K562 (cell line): ENCODE data around the gene CCDC171. TPM values are rescaled to one million over a fixed set of nuclear protein-coding genes. Genes with fewer than 3 reads are reported as not detected.

Experiments used
- KAT2B ChIP-seq: IDR thresholded peaks from one replicate; pipeline ENCODE4 v1.6.1; 2012; ENCODE audit warnings: low read depth, mild to moderate bottlenecking, control low read depth, inconsistent platforms, low read length, moderate library complexity
- KDM1A ChIP-seq, 2 experiments: fragments of 450-650 bp; IDR thresholded peaks; 2 replicates each; pipeline ENCODE4 v1.6.1; 2016; ENCODE audit warnings: mild to moderate bottlenecking in 2 of 2
- NFATC3 ChIP-seq: fragments of 450-650 bp; IDR thresholded peaks from 2 replicates; pipeline ENCODE4 v1.6.1; 2017; ENCODE audit warnings: mild to moderate bottlenecking
- RBM17 ChIP-seq: fragments of 200-400 bp; formaldehyde crosslinking; IDR thresholded peaks from 2 replicates; pipeline ENCODE4 v1.6.1; 2017; ENCODE audit warnings: low read depth, mild to moderate bottlenecking, low read length, borderline replicate concordance
- SIN3A ChIP-seq, 2 experiments: fragments of 150-350 bp in 1 of 2; IDR thresholded peaks; 2 replicates each; pipeline ENCODE4 v1.6.1; 2011 to 2016; ENCODE audit warnings: borderline replicate concordance in 2 of 2, low read depth in 2 of 2, low read length in 2 of 2, mild to moderate bottlenecking in 2 of 2, moderate library complexity in 2 of 2; ENCODE audit not compliant: control insufficient read depth in 1 of 2
- SOX6 ChIP-seq: fragments of 450-650 bp; IDR thresholded peaks from 2 replicates; pipeline ENCODE4 v1.6.1; 2014; ENCODE audit warnings: mild to moderate bottlenecking
- ZNF224 ChIP-seq: sonication (generic); formaldehyde crosslinking; IDR thresholded peaks from 2 replicates; pipeline ENCODE4 v1.8.0; 2022; ENCODE audit warnings: mild to moderate bottlenecking, missing genetic modification reagents
- ZNF347 ChIP-seq: fragments of 450-650 bp; formaldehyde crosslinking; IDR thresholded peaks from 2 replicates; pipeline ENCODE4 v1.4.0; 2020; ENCODE audit warnings: low read depth, mild to moderate bottlenecking, moderate library complexity
- ZNF778 ChIP-seq: fragments of 450-650 bp; formaldehyde crosslinking; IDR thresholded peaks from 2 replicates; pipeline ENCODE4 v1.4.0; 2020; ENCODE audit warnings: mild to moderate bottlenecking, moderate library complexity
- ZNF79 ChIP-seq: fragments of 250-450 bp; sonication (Bioruptor Pico); IDR thresholded peaks from 2 replicates; pipeline ENCODE4 v1.4.0; 2020; ENCODE audit warnings: low read depth, mild to moderate bottlenecking, moderate library complexity
- polyA plus RNA-seq, 8 experiments: library from polyadenylated mRNA; depleted of rRNA in 4 of 8; stranded (reverse) in 5 of 8; unstranded in 3 of 8; fragments of >200 nt; fragmentation: Nextera tagmentation in 2 of 8; fragmentation: Illumina TruSeq in 1 of 8; extraction: Ambion mirVana in 2 of 8; extraction: Trizol in 1 of 8; gene quantifications; 2 replicates each; pipeline versions ENCODE4 v1.2.1 to v1.2.3, GENCODE V29; 2011 to 2014; ENCODE audit warnings: inconsistent platforms in 1 of 8, missing spikeins in 1 of 8
- total RNA-seq, 7 experiments: library from RNA; depleted of rRNA in 6 of 7; stranded (reverse); fragments of >200 nt in 6 of 7; fragmentation: Illumina TruSeq in 2 of 7; extraction: Trizol in 2 of 7; gene quantifications; 2 replicates each; pipeline versions ENCODE4 v1.2.1 to v1.2.3, GENCODE V29; 2011 to 2021; ENCODE audit warnings: low replicate concordance in 1 of 7
- TF ChIP-seq, protein P1 (sequence below): fragments of 150-350 bp; IDR thresholded peaks from 2 replicates; pipeline ENCODE4 v1.6.1; 2014; ENCODE audit warnings: low read depth, mild to moderate bottlenecking, low read length, borderline replicate concordance

Gene CCDC171
- total and polyA plus RNA-seq, 9 of the 15 experiments (the other 6 are each of a cell fraction or from before 2014, with no cell fraction given), result 0.08 to 3.8 (median 0.27) TPM

DNA sequence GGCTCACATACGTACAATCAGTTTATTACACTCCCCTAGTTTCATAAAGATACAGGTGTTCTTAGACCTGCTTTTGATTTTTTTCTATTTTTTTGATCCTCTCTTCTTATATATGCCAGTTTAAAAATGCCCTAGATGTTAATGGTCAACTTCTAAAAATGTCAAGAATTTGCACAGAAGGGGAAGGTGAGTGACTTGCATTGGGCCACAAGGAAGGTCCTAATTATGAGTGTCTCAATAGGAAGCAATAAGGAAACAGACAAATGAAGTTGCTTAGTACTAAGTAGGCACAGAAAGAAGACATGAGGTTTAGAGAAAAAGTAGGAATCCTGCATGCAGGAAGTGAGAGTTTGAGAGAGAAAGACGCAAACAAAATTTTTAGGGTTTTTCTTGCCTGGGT is 3.2 kb upstream of the CCDC171 start (continued):
- TF ChIP-seq, protein P1, sequence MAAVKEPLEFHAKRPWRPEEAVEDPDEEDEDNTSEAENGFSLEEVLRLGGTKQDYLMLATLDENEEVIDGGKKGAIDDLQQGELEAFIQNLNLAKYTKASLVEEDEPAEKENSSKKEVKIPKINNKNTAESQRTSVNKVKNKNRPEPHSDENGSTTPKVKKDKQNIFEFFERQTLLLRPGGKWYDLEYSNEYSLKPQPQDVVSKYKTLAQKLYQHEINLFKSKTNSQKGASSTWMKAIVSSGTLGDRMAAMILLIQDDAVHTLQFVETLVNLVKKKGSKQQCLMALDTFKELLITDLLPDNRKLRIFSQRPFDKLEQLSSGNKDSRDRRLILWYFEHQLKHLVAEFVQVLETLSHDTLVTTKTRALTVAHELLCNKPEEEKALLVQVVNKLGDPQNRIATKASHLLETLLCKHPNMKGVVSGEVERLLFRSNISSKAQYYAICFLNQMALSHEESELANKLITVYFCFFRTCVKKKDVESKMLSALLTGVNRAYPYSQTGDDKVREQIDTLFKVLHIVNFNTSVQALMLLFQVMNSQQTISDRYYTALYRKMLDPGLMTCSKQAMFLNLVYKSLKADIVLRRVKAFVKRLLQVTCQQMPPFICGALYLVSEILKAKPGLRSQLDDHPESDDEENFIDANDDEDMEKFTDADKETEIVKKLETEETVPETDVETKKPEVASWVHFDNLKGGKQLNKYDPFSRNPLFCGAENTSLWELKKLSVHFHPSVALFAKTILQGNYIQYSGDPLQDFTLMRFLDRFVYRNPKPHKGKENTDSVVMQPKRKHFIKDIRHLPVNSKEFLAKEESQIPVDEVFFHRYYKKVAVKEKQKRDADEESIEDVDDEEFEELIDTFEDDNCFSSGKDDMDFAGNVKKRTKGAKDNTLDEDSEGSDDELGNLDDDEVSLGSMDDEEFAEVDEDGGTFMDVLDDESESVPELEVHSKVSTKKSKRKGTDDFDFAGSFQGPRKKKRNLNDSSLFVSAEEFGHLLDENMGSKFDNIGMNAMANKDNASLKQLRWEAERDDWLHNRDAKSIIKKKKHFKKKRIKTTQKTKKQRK, result no peak
- no peak for TF ChIP-seq SOX6
- TF ChIP-seq ZNF79 (CRISPR knock-in tag), result no peak
- no peak for TF ChIP-seq NFATC3
- no peak for TF ChIP-seq ZNF347
- no peak for TF ChIP-seq ZNF224
- no peak for TF ChIP-seq ZNF778 (CRISPR knock-in tag)
- TF ChIP-seq RBM17, result no peak
- no peak for TF ChIP-seq KDM1A (IDR thresholded peaks at IDR 0.05)
- TF ChIP-seq KAT2B, result no peak
- no peak for TF ChIP-seq SIN3A (IDR thresholded peaks at IDR 0.05; ENCODE audit: borderline replicate concordance in 2 of 2, control insufficient read depth in 1 of 2, low read depth in 2 of 2, low read length in 2 of 2)
